NCI-H345 (cell line): Measurements from ENCODE around the gene GAD1.
A peak's percentile ranks its signal among the peaks of the same experiment; 100 is the strongest.

Experiments used
- DNase-seq: peaks from one replicate; lab custom pipeline; 2025; lab: John Stamatoyannopoulos, UW

GAD1 gene

DNA sequence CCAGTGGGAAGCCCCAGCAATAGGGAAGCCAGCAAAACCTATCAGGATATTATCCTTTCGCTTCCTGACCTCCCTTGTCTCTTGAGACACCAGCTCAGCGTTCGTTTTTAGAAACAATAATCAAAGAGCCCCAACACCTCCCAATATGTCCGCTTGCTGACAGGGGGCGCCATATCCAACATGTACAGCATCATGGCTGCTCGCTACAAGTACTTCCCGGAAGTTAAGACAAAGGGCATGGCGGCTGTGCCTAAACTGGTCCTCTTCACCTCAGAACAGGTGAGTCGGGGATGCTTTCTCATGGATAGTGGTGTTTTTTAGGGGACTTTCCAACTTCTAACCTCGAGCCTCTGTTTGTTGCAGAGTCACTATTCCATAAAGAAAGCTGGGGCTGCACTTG is 28.7 kb downstream of the GAD1 start:
- no peak for DNase-seq

- no peak for DNase-seq
These were observed 29.6 kb downstream of the GAD1 start for GRCh38 chr2:170846314-170846713.

- no peak for DNase-seq
These were observed 31.0 kb downstream of the GAD1 start for GRCh38 chr2:170847716-170848115.

DNA sequence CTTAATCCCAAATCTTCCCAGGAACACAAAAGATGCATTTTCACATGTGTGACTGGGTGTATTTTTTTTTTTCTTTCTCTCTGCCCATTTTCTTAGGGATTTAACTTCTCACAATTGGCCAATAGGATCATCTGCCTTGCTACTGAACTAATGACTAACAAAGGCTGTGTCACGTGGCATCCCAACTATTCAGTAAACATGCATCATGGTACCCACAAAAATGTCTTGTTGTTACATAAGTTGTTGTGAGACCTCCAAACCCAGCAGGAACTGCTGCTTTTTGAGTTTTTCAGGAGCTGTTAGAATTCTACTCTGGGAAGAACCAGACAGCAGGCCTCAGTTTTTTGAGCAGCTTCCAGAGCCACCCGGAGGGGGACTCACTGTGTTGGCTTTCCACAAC is 31.9 kb downstream of the GAD1 start:
- DNase-seq = no peak

- no peak for DNase-seq
These were observed 33.6 kb downstream of the GAD1 start for GRCh38 chr2:170850251-170850650.

DNA sequence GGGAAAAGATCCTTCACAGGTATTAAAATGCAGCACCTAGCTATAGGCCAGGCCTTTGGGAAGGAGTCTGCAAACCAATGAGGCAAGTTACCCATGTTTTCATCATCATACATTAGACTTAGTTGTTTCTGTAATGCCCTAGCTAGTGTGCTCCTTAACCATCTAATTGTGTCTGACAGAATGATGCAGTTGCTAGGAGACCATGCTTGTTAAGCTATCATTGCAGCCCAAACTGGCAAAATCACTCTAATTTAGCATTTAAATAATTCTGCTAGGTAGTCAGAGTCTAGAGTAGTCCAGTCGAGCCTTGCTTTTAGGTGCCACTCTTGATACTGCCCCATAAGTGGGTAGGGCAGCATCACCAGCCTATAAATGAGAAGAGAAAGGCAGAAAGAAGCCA is 34.9 kb downstream of the GAD1 start:
- no peak for DNase-seq

GRCh38 chr2:170856066-170856465 is 39.4 kb downstream of the GAD1 start:
- no peak for DNase-seq

DNA sequence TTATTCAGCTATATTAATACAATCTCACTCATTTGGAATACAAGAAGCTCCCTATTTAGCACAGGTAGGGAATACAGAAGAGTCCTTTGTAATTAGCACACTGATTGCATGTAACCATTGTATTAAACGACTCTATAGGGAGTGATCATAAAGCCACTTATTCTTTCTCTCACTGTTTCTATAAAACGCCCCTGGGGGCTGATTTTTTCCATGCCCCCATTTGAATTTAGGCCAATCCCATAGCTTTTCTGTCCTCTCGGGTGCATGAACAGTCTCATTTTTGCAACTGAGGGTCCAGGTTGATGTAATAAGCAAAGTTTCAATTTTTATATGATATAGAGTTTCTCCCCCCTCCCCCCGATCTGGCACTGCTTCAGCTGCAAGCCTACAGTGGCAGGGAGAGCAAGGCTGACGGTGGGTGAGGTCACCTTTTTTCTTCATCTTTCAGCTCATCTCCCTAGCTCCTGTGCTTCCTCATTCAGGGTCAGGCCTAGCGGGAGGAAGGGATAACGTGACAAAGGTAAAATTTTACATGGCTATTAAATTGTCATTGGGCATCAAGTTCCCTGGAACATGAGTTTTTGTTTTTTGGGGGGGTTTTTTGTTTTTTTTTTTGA is 45.7 kb downstream of the GAD1 start:
- no peak for DNase-seq

GRCh38 chr2:170863087-170863486 is 46.4 kb downstream of the GAD1 start:
- no peak for DNase-seq

DNA sequence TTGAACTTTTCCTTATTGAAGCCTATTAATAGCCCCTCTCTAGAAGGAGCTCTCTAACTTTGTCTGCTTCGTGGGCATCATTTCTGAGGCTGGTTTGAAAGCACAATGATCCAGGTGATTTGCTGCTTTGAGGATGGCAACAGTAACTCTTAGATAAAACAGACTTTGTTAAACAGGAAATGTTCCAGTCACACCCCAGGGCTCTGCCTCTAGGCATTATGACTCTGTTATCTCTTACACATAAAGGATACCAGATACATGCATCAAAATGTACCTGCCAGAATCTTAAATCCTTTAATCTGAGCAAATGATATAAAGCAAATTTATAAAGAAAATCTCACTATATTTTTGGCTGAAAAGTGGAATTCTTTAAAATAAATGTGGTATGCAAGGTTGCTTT is 52.3 kb downstream of the GAD1 start:
- no peak for DNase-seq

DNA sequence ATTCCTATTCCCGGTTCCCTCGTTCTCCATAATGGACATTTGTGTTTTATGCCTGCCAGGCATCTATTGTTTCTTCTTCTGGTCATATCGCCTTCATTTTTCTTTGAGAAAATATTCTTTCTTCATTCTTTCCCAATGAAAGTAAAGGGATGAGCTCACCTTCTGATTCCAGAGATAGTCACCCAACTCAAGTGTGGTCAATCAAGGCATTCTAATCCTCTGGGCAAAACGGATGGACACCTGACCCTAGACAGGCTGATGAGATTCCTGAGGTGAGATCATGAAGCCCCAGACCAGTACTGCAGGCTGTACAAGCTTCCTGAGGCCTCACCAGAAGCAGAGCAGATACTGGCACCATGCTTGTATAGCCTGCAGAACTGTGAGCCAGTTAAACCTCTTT is 52.8 kb downstream of the GAD1 start:
- no peak for DNase-seq

GRCh38 chr2:170873035-170873692 is 56.5 kb downstream of the GAD1 start:
- peak; percentile 56 for DNase-seq

GRCh38 chr2:170878066-170878465 is 61.4 kb downstream of the GAD1 start:
- DNase-seq = no peak

- no peak for DNase-seq
These were observed 61.8 kb downstream of the GAD1 start for GRCh38 chr2:170878505-170878904.

DNA sequence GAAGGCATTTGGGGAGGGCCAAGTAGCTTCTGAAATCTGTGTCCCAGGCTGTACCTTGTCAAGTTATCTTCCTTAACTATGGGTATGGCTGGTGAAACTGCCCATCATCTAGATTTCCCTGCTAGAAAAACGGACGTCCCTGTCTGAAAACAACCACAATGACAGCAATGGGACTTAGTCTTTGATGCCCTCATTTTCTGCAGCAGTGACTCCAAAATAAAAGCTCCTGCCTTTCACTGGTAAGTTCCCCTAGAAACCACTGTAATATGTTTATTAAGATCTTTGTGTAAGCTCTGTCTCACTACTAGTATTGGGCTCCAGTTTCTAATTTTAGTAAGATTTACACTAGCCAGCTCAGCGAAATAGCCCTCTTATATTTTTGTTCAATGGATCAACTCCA is 65.2 kb downstream of the GAD1 start:
- no peak for DNase-seq

GRCh38 chr2:170882758-170883157 is 66.1 kb downstream of the GAD1 start:
- DNase-seq = no peak

DNA sequence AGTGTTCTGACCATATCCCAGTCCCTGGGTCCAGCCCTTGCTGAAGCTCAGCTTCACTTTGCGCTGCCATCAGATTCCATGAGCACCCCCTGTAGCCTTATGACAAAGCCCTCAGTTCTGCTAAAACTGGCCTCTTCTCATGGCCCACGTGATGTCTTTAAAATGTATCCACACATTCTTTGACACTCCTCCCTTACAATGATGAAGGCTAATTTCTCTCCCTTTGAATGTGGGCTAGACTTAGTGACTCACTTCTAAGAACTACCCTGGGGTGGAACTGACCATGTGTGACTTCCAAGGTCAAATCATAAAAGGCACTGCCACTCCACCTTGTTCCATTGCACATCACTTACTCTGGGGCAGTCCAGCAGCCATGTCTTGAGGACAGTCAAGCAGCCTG is 67.0 kb downstream of the GAD1 start:
- no peak for DNase-seq

- DNase-seq = no peak
These were observed 68.6 kb downstream of the GAD1 start for GRCh38 chr2:170885130-170885791.

DNA sequence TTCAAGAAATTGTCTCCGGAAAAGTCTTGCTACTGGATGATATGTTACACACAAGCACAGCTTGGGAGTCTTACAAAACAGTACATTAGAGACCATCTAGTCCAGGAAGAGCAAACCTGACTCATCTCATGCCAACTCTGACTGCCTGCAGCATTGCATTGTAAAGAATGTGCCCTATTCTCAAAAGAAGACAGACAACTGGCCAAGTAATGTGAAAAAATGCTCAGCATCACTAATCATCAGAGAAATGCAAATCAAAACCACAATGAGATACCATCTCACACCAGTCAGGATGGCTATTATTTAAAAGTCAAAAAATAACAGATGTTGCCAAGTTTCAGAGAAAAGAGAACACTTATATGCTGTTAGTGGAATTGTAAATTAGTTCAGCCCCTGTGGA is 69.7 kb downstream of the GAD1 start:
- DNase-seq = no peak

DNA sequence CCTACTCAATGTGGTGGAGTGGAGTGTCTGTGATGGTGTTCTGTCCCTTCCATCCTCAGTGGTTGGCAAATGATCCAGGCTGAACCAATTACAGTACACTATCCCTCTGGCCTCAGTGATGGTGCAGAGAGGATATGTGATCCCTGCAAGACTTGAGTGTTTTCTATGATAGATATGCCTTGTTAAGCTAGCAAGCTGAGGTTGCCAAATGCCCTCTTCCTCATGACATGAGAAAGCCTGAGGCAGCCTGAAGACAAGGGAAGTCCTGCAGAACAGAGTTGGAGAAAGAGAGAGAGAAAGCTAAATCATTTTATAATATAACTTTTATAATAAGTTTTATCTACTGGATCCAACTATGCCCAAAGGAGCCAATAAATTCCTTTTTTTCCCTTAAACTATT is 70.8 kb downstream of the GAD1 start:
- DNase-seq = no peak

GRCh38 chr2:170887896-170888295 is 71.2 kb downstream of the GAD1 start:
- no peak for DNase-seq

DNA sequence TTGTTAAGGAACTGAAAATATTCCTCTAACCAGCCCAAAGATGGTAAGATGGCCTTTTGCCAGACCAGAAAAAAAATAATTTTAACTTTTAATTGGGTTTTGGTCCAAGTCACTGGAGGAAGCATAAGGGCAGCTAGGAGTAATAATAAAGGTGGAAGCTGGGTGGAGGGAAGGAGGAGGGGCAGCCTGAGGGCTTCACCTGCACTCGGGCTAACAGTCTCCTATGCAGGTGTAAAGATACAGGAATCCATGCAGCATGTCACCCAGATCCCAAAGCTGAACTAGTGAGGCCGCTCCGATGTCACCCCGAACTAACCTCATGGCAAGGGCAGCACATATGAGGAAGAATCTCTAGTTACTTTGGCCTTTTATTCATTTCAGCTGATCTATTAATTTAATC is 75.2 kb downstream of the GAD1 start:
- no peak for DNase-seq

- DNase-seq = no peak
These were observed 75.8 kb downstream of the GAD1 start for GRCh38 chr2:170892391-170892951.
